ENCODE results near the gene ALDH18A1. TPM values are rescaled to one million over a fixed set of nuclear protein-coding genes. Genes with fewer than 3 reads are reported as not detected.
A peak's percentile ranks its signal among the peaks of the same experiment; 100 is the strongest.

Gene ALDH18A1
- total and polyA plus RNA-seq, 2 experiments from 2014 or later = 92.4 to 121 TPM

DNA sequence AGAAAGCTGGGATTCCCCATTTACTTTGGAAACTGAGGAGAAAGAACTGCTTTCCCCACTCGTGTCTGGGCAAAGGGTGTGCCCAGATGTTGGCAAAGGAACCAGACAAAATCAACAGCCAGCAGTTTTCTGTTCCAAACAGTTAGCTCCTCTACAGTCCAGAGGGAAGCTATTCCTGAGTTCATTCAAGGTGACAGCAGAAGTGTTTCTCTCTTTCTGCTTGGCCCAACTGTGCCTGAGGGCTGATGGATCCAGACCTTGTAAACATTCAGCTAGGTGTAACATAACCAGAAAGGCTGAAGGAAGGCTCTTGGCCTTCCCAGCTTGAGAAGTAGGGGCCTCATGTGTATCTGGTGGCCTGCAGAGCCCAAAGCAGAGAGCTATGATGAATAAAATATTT is 7.0 kb upstream of the ALDH18A1 start:
- Histone ChIP-seq H3K4me2 (ENCODE audit: unreplicated experiment) (no peak overlapping the region), H3K9me3 (ENCODE audit: low read depth) (no peaks in the 10 kb centered on the region), H3K4me1 (ENCODE audit: insufficient read depth) (peaks cover 3% of the 10 kb centered on the region; the same call in 1 of the 2 replicates), H3K4me3 (no peak overlapping the region), H4K20me1 (ENCODE audit: insufficient read depth) (no peaks in the 10 kb centered on the region), H3K9ac (no peak overlapping the region), H3K9me2 (ENCODE audit: insufficient read depth) (no peaks in the 10 kb centered on the region), H3F3A (ENCODE audit: insufficient read depth) (peaks cover 15% of the 10 kb centered on the region; the same call in 1 of the 2 replicates), H2AFZ (no peak overlapping the region), H3K79me2 (ENCODE audit: insufficient read depth) (no peaks in the 10 kb centered on the region), H3K27ac (no peak overlapping the region), H3K36me3 (ENCODE audit: low read depth) (0 out of 2 replicates have a peak, but pooled peaks cover 5% of the 10 kb centered on the region), H3K27me3 (replicated peaks; ENCODE audit: insufficient read depth) (no peaks in the 10 kb centered on the region)
- in situ Hi-C loops (cut with MboI) = no loop called here
- TF ChIP-seq EZH2 (IDR thresholded peaks at IDR 0.05; ENCODE audit: insufficient read depth, poor library complexity, severe bottlenecking) (no peak), EZH2phosphoT487 (IDR thresholded peaks at IDR 0.05; ENCODE audit: insufficient read depth, low read depth) (no peak)
- DNase-seq = no peak
- WGBS, 2 experiments (ENCODE audit: low coverage in 1 of 2, low lambda C conversion rate in 2 of 2, missing lambda C conversion rate in 2 of 2) = 12 to 28% methylated on average over 1 of the region's 1 CpG

DNA sequence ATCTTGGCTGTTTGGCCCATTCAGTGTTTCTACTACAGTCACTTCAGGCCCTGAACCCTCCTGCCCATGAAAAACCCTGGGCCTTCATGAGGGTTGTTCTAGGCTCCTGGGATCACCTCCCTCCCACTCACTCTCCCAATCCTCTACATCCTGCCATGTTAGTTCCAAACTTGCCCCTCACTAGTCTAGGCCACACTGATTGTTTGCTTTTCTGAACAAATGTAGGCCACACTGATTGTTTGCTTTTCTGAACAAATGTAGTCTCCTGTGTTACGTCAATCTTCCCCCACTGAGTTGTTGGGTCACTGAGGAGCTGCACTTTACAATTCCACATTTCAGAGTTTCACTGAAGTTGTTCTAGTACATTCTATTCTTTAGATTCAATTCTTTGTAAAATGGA is 5.3 kb upstream of the ALDH18A1 start:
- Histone ChIP-seq H2AFZ (no peak overlapping the region), H4K20me1 (ENCODE audit: insufficient read depth) (no peaks in the 10 kb centered on the region), H3K9me3 (ENCODE audit: low read depth) (no peaks in the 10 kb centered on the region), H3K4me2 (ENCODE audit: unreplicated experiment) (no peak overlapping the region), H3K27ac (no peak overlapping the region), H3K79me2 (ENCODE audit: insufficient read depth) (no peaks in the 10 kb centered on the region), H3K4me1 (ENCODE audit: insufficient read depth) (peaks cover 3% of the 10 kb centered on the region; the same call in 1 of the 2 replicates), H3K36me3 (ENCODE audit: low read depth) (no peaks in the 10 kb centered on the region), H3K9ac (no peak overlapping the region), H3K9me2 (ENCODE audit: insufficient read depth) (no peaks in the 10 kb centered on the region), H3F3A (ENCODE audit: insufficient read depth) (peaks cover 15% of the 10 kb centered on the region; the same call in 1 of the 2 replicates), H3K4me3 (no peak overlapping the region), H3K27me3 (replicated peaks; ENCODE audit: insufficient read depth) (no peaks in the 10 kb centered on the region)
- no peak for DNase-seq
- TF ChIP-seq EZH2 (IDR thresholded peaks at IDR 0.05; ENCODE audit: insufficient read depth, poor library complexity, severe bottlenecking) = no peak
- TF ChIP-seq EZH2phosphoT487 (IDR thresholded peaks at IDR 0.05; ENCODE audit: insufficient read depth, low read depth) = no peak
- WGBS, 2 experiments (ENCODE audit: low coverage in 1 of 2, low lambda C conversion rate in 2 of 2, missing lambda C conversion rate in 2 of 2) = 95 to 100% methylated on average over 1 of the region's 1 CpG
- in situ Hi-C loops (cut with MboI) = no loop called here

DNA sequence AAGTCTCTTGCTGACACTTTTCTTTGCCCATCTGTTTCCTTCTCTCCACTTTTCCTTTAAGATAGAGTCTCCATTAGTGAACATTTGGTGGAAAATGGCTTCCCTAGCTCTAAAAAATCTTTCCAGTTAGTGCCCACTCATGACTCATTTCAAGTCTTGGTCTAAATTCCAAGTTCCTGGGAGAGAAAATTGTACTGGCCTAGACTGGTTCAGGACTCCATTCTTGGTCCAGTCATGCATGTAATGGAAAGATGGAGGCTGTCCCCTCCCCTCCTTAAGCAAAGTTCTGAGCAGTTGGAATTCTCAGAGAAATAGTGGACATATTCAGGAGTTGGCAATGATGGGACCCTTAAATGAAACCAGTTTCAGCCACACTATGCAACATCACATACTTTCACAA is 3.8 kb upstream of the ALDH18A1 start:
- H3K4me1 ChIP-seq (ENCODE audit: insufficient read depth) = peaks cover 3% of the 10 kb centered on the region; the same call in 1 of the 2 replicates
- H3K9me3 ChIP-seq (ENCODE audit: low read depth) = no peaks in the 10 kb centered on the region
- peak; percentile 84 for DNase-seq
- H3K4me3 ChIP-seq = no peak overlapping the region
- H4K20me1 ChIP-seq (ENCODE audit: insufficient read depth) = no peaks in the 10 kb centered on the region
- in situ Hi-C loops (cut with MboI) = no loop called here
- no peaks in the 10 kb centered on the region for H3K36me3 ChIP-seq (ENCODE audit: low read depth)
- peak overlapping the region; percentile 61 for H3K27ac ChIP-seq
- H3K79me2 ChIP-seq (ENCODE audit: insufficient read depth) = peaks cover 13% of the 10 kb centered on the region
- H2AFZ ChIP-seq = peak overlapping the region; percentile 75
- no peaks in the 10 kb centered on the region for H3K9me2 ChIP-seq (ENCODE audit: insufficient read depth)
- H3F3A ChIP-seq (ENCODE audit: insufficient read depth) = peaks cover 15% of the 10 kb centered on the region; the same call in 1 of the 2 replicates
- no peaks in the 10 kb centered on the region for H3K27me3 ChIP-seq (replicated peaks; ENCODE audit: insufficient read depth)
- H3K9ac ChIP-seq = no peak overlapping the region
- no peak overlapping the region for H3K4me2 ChIP-seq (ENCODE audit: unreplicated experiment)
- TF ChIP-seq EZH2phosphoT487 (IDR thresholded peaks at IDR 0.05; ENCODE audit: insufficient read depth, low read depth) (no peak), EZH2 (IDR thresholded peaks at IDR 0.05; ENCODE audit: insufficient read depth, poor library complexity, severe bottlenecking) (no peak)

DNA sequence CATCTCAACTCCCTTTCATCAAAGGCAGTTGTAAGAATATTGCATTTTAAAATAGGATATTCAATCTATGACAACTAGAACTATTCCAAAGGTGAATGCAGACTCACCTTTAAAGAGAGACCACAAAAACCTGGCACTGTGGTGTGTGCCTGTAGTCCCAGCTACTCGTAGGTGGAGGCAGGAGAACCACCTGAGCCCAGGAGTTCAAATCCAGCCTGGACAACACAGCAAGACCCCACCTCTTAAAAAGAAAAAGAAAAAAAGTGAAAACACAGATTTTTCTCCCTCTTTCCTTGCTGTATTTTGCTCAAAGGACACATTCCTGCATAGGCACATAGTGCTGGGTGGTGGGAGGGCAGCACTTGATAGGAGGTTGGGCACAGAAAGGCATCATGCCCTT is 739 bp upstream of the ALDH18A1 start:
- Histone ChIP-seq H4K20me1 (ENCODE audit: insufficient read depth) (peaks cover 8% of the 10 kb centered on the region; the same call in 1 of the 2 replicates), H3K27me3 (replicated peaks; ENCODE audit: insufficient read depth) (no peaks in the 10 kb centered on the region), H3K36me3 (ENCODE audit: low read depth) (peaks cover 12% of the 10 kb centered on the region), H3K9ac (peak overlapping the region; percentile 84), H3K79me2 (ENCODE audit: insufficient read depth) (peaks cover 44% of the 10 kb centered on the region), H2AFZ (peak overlapping the region; percentile 84), H3K4me1 (ENCODE audit: insufficient read depth) (peaks cover 12% of the 10 kb centered on the region), H3K4me2 (ENCODE audit: unreplicated experiment) (peak overlapping the region; percentile 96), H3K27ac (no peak overlapping the region), H3K4me3 (peak overlapping the region; percentile 95), H3F3A (ENCODE audit: insufficient read depth) (peaks cover 14% of the 10 kb centered on the region; the same call in 1 of the 2 replicates), H3K9me3 (ENCODE audit: low read depth) (no peaks in the 10 kb centered on the region), H3K9me2 (ENCODE audit: insufficient read depth) (no peaks in the 10 kb centered on the region)
- WGBS, 2 experiments (ENCODE audit: low coverage in 1 of 2, low lambda C conversion rate in 2 of 2, missing lambda C conversion rate in 2 of 2) = 52 to 57% methylated on average over 1 of the region's 1 CpG
- in situ Hi-C loops (cut with MboI) = no loop called here
- TF ChIP-seq EZH2 (IDR thresholded peaks at IDR 0.05; ENCODE audit: insufficient read depth, poor library complexity, severe bottlenecking) = no peak
- no peak for TF ChIP-seq EZH2phosphoT487 (IDR thresholded peaks at IDR 0.05; ENCODE audit: insufficient read depth, low read depth)
- DNase-seq = no peak
